ENCODE data around the gene TBC1D4. TPM values are rescaled to one million over a fixed set of nuclear protein-coding genes. Genes with fewer than 3 reads are reported as not detected.
"Not testable (repeated sequence)": the region's sequence is repeated elsewhere in the genome, so short reads cannot be mapped to it uniquely, and the experiment has no call there.

The TBC1D4 gene
- total RNA-seq, 1 donor from 2014 or later: 1.5 TPM

- no peak overlapping the region for H3K27ac Mint-ChIP-seq
- TF ChIP-seq, protein P1, sequence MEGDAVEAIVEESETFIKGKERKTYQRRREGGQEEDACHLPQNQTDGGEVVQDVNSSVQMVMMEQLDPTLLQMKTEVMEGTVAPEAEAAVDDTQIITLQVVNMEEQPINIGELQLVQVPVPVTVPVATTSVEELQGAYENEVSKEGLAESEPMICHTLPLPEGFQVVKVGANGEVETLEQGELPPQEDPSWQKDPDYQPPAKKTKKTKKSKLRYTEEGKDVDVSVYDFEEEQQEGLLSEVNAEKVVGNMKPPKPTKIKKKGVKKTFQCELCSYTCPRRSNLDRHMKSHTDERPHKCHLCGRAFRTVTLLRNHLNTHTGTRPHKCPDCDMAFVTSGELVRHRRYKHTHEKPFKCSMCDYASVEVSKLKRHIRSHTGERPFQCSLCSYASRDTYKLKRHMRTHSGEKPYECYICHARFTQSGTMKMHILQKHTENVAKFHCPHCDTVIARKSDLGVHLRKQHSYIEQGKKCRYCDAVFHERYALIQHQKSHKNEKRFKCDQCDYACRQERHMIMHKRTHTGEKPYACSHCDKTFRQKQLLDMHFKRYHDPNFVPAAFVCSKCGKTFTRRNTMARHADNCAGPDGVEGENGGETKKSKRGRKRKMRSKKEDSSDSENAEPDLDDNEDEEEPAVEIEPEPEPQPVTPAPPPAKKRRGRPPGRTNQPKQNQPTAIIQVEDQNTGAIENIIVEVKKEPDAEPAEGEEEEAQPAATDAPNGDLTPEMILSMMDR (IDR thresholded peaks at IDR 0.05): no peak
- ATAC-seq (ENCODE audit: low read depth) (no peak), DNase-seq (no peak)
- intact Hi-C loops (cut with micrococcal nuclease): no loop called here
- POLR2A ChIA-PET: no interaction called here
- no peak overlapping the region for H3K4me3 Mint-ChIP-seq
- CTCF ChIA-PET: no interaction called here
- no peaks in the 10 kb centered on the region for H3K27me3 Mint-ChIP-seq
- no peaks in the 10 kb centered on the region for H3K4me1 Mint-ChIP-seq
- H3K9me3 Mint-ChIP-seq: no peaks in the 10 kb centered on the region
- H3K36me3 Mint-ChIP-seq (ENCODE audit: low read depth): no peaks in the 10 kb centered on the region
Observed at GRCh38 chr13:75355609-75356008, 126.4 kb downstream of the TBC1D4 start.

DNA sequence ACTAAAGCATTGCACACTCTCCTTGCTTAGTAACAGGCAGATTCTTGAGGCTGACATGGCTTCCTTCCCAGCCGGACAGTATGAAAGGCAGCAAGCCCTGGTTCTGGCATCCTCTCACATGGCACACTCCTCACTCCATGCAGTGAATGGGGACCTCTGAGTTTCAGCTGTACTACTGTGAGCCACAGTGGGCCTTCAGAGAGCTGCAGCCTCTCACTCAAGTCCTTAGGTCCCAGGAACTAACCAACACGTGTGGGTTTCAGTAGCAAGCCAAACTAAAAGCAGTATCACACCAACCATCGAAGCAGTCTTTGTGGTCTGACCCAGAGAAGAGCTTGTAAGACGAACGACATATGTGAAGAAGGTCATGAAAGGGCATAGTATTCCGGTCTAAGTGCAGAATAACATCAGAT lies 128.2 kb downstream of the TBC1D4 start:
- ChIA-PET POLR2A (no interaction called here), CTCF (no interaction called here)
- intact Hi-C loops (cut with micrococcal nuclease): no loop called here
- Mint-ChIP-seq H3K27me3 (no peaks in the 10 kb centered on the region), H3K4me3 (no peak overlapping the region), H3K36me3 (ENCODE audit: low read depth) (no peaks in the 10 kb centered on the region), H3K9me3 (no peaks in the 10 kb centered on the region), H3K4me1 (no peaks in the 10 kb centered on the region), H3K27ac (no peak overlapping the region)
- DNase-seq (no peak), ATAC-seq (ENCODE audit: low read depth) (no peak)
- TF ChIP-seq, protein P1 (IDR thresholded peaks at IDR 0.05): no peak

GRCh38 chr13:75352641-75353327 lies 129.2 kb downstream of the TBC1D4 start:
- ChIA-PET POLR2A (no interaction called here), CTCF (no interaction called here)
- Mint-ChIP-seq H3K4me1 (no peaks in the 10 kb centered on the region), H3K9me3 (no peaks in the 10 kb centered on the region), H3K36me3 (ENCODE audit: low read depth) (no peaks in the 10 kb centered on the region), H3K27ac (no peak overlapping the region), H3K27me3 (no peaks in the 10 kb centered on the region), H3K4me3 (no peak overlapping the region)
- ATAC-seq (ENCODE audit: low read depth) (no peak), DNase-seq (no peak)
- TF ChIP-seq, protein P1 (IDR thresholded peaks at IDR 0.05): no peak
- intact Hi-C loops (cut with micrococcal nuclease): no loop called here

- H3K27me3 Mint-ChIP-seq; H3K36me3 Mint-ChIP-seq (ENCODE audit: low read depth); H3K4me1 Mint-ChIP-seq; H3K27ac Mint-ChIP-seq; DNase-seq; ATAC-seq (ENCODE audit: low read depth); H3K9me3 Mint-ChIP-seq; CTCF ChIA-PET; intact Hi-C loops (cut with micrococcal nuclease); H3K4me3 Mint-ChIP-seq; POLR2A ChIA-PET: not testable (repeated sequence)
Observed at GRCh38 chr13:75351538-75351937, 130.4 kb downstream of the TBC1D4 start.

GRCh38 chr13:75347925-75348324 lies 134.0 kb downstream of the TBC1D4 start:
- H3K9me3 Mint-ChIP-seq: no peaks in the 10 kb centered on the region
- H3K36me3 Mint-ChIP-seq (ENCODE audit: low read depth): no peaks in the 10 kb centered on the region
- H3K27ac Mint-ChIP-seq: no peak overlapping the region
- no peaks in the 10 kb centered on the region for H3K4me1 Mint-ChIP-seq
- no peaks in the 10 kb centered on the region for H3K27me3 Mint-ChIP-seq
- H3K4me3 Mint-ChIP-seq: no peak overlapping the region
- ATAC-seq (ENCODE audit: low read depth): no peak
- intact Hi-C loops (cut with micrococcal nuclease): no loop called here
- CTCF ChIA-PET: no interaction called here
- TF ChIP-seq, protein P1 (IDR thresholded peaks at IDR 0.05): no peak
- POLR2A ChIA-PET: no interaction called here
- DNase-seq: no peak

DNA sequence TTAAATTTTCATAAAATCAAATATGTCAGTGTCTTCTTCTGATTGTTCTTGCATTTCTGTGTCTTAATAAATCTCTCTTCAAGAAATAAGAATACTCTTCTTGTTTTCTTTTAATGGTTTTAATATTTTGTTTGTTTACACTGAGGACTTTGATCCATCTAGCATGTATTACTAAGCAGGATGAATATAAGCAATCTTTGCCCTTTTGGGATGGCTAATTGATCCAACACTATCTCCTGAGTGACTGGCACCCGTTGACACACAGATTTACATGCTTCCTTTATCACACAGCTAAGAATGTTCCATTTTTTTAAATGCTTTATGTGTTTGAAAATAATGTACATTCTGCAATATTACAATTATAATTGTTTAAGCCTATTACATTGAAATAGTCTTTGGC lies 134.5 kb downstream of the TBC1D4 start:
- Mint-ChIP-seq H3K27me3 (no peaks in the 10 kb centered on the region), H3K4me3 (no peak overlapping the region), H3K9me3 (no peaks in the 10 kb centered on the region), H3K4me1 (no peaks in the 10 kb centered on the region), H3K27ac (no peak overlapping the region), H3K36me3 (ENCODE audit: low read depth) (no peaks in the 10 kb centered on the region)
- DNase-seq: no peak
- TF ChIP-seq, protein P1 (IDR thresholded peaks at IDR 0.05): no peak
- POLR2A ChIA-PET: no interaction called here
- intact Hi-C loops (cut with micrococcal nuclease): no loop called here
- ATAC-seq (ENCODE audit: low read depth): no peak
- CTCF ChIA-PET: no interaction called here

Measured in activated B cell treated with CpG ODN at 0.5 μM for 24 hours (primary cell).